ENCODE measurements around the gene FHAD1.

FHAD1 gene

GRCh38 chr1:15362096-15362736, 115.2 kb downstream of the FHAD1 start:
- peak overlapping the region; percentile 18 for H3K4me3 ChIP-seq (ENCODE audit: low read length)
- H4K20me1 ChIP-seq (ENCODE audit: insufficient read depth, low read length), result no peaks in the 10 kb centered on the region
- H2AFZ ChIP-seq (ENCODE audit: low read length), result peak overlapping the region; percentile 77
- no peaks in the 10 kb centered on the region for H3K36me3 ChIP-seq (replicated peaks; ENCODE audit: insufficient read depth, low read length)
- no peaks in the 10 kb centered on the region for H3K27me3 ChIP-seq (replicated peaks; ENCODE audit: insufficient read depth, low read length)
- peaks cover 5% of the 10 kb centered on the region; the same call in 1 of the 2 replicates for H3F3A ChIP-seq (ENCODE audit: insufficient read depth, low read length)
- H3K9ac ChIP-seq (ENCODE audit: low read length), result no peak overlapping the region
- no peaks in the 10 kb centered on the region for H3K79me2 ChIP-seq (ENCODE audit: low read length)
- no peaks in the 10 kb centered on the region for H3K9me2 ChIP-seq (replicated peaks; ENCODE audit: insufficient read depth, low read length)
- peak; percentile 78 for DNase-seq
- peaks cover 13% of the 10 kb centered on the region for H3K4me1 ChIP-seq (ENCODE audit: low read length)
- no peaks in the 10 kb centered on the region for H3K9me3 ChIP-seq (replicated peaks; ENCODE audit: insufficient read depth, low read length)
- TF ChIP-seq CTCF (IDR thresholded peaks at IDR 0.05; ENCODE audit: low read length), result no peak
- no peak for TF ChIP-seq EZH2phosphoT487 (IDR thresholded peaks at IDR 0.05; ENCODE audit: low read length)
- TF ChIP-seq EZH2 (optimal IDR thresholded peaks at IDR 0.05; ENCODE audit: low read depth, low read length), result no peak
- peak overlapping the region; percentile 41 for H3K4me2 ChIP-seq (ENCODE audit: low read depth, low read length)
- H3K27ac ChIP-seq (ENCODE audit: low read length), result peak overlapping the region; percentile 73; the same call in 1 of the 2 replicates

GRCh38 chr1:15362737-15363128, 115.7 kb downstream of the FHAD1 start:
- H3K27me3 ChIP-seq (replicated peaks; ENCODE audit: insufficient read depth, low read length), result no peaks in the 10 kb centered on the region
- H3K9ac ChIP-seq (ENCODE audit: low read length), result no peak overlapping the region
- no peaks in the 10 kb centered on the region for H3K9me2 ChIP-seq (replicated peaks; ENCODE audit: insufficient read depth, low read length)
- no peaks in the 10 kb centered on the region for H3K36me3 ChIP-seq (replicated peaks; ENCODE audit: insufficient read depth, low read length)
- H3K4me1 ChIP-seq (ENCODE audit: low read length), result peaks cover 13% of the 10 kb centered on the region
- DNase-seq, result no peak
- H3K27ac ChIP-seq (ENCODE audit: low read length), result peak overlapping the region; percentile 73; the same call in 1 of the 2 replicates
- H4K20me1 ChIP-seq (ENCODE audit: insufficient read depth, low read length), result no peaks in the 10 kb centered on the region
- no peaks in the 10 kb centered on the region for H3K9me3 ChIP-seq (replicated peaks; ENCODE audit: insufficient read depth, low read length)
- H3K79me2 ChIP-seq (ENCODE audit: low read length), result no peaks in the 10 kb centered on the region
- TF ChIP-seq CTCF (IDR thresholded peaks at IDR 0.05; ENCODE audit: low read length), result no peak
- no peak for TF ChIP-seq EZH2phosphoT487 (IDR thresholded peaks at IDR 0.05; ENCODE audit: low read length)
- TF ChIP-seq EZH2 (optimal IDR thresholded peaks at IDR 0.05; ENCODE audit: low read depth, low read length), result no peak
- H3K4me3 ChIP-seq (ENCODE audit: low read length), result peak overlapping the region; percentile 18
- H3K4me2 ChIP-seq (ENCODE audit: low read depth, low read length), result peak overlapping the region; percentile 41
- peak overlapping the region; percentile 77 for H2AFZ ChIP-seq (ENCODE audit: low read length)
- peaks cover 5% of the 10 kb centered on the region; the same call in 1 of the 2 replicates for H3F3A ChIP-seq (ENCODE audit: insufficient read depth, low read length)

- Histone ChIP-seq H4K20me1 (ENCODE audit: insufficient read depth, low read length) (no peaks in the 10 kb centered on the region), H3K9me3 (replicated peaks; ENCODE audit: insufficient read depth, low read length) (no peaks in the 10 kb centered on the region), H3K79me2 (ENCODE audit: low read length) (no peaks in the 10 kb centered on the region), H3K4me3 (ENCODE audit: low read length) (no peak overlapping the region), H3K27me3 (replicated peaks; ENCODE audit: insufficient read depth, low read length) (no peaks in the 10 kb centered on the region), H3K36me3 (replicated peaks; ENCODE audit: insufficient read depth, low read length) (no peaks in the 10 kb centered on the region), H3K4me2 (ENCODE audit: low read depth, low read length) (no peak overlapping the region), H3K9me2 (replicated peaks; ENCODE audit: insufficient read depth, low read length) (no peaks in the 10 kb centered on the region), H3F3A (ENCODE audit: insufficient read depth, low read length) (peaks cover 5% of the 10 kb centered on the region; the same call in 1 of the 2 replicates), H3K27ac (ENCODE audit: low read length) (no peak overlapping the region), H3K9ac (ENCODE audit: low read length) (no peak overlapping the region), H2AFZ (ENCODE audit: low read length) (no peak overlapping the region), H3K4me1 (ENCODE audit: low read length) (peaks cover 18% of the 10 kb centered on the region)
- no peak for DNase-seq
- TF ChIP-seq EZH2phosphoT487 (IDR thresholded peaks at IDR 0.05; ENCODE audit: low read length), result no peak
These were observed 117.7 kb downstream of the FHAD1 start for GRCh38 chr1:15364740-15365139.

GRCh38 chr1:15368888-15369287, 121.9 kb downstream of the FHAD1 start:
- no peaks in the 10 kb centered on the region for H3F3A ChIP-seq (ENCODE audit: insufficient read depth, low read length)
- no peak for DNase-seq
- H3K9me2 ChIP-seq (replicated peaks; ENCODE audit: insufficient read depth, low read length), result no peaks in the 10 kb centered on the region
- no peaks in the 10 kb centered on the region for H3K79me2 ChIP-seq (ENCODE audit: low read length)
- no peaks in the 10 kb centered on the region for H4K20me1 ChIP-seq (ENCODE audit: insufficient read depth, low read length)
- TF ChIP-seq EZH2phosphoT487 (IDR thresholded peaks at IDR 0.05; ENCODE audit: low read length) (no peak), CTCF (IDR thresholded peaks at IDR 0.05; ENCODE audit: low read length) (no peak), EZH2 (optimal IDR thresholded peaks at IDR 0.05; ENCODE audit: low read depth, low read length) (no peak)
- no peak overlapping the region for H2AFZ ChIP-seq (ENCODE audit: low read length)
- H3K9me3 ChIP-seq (replicated peaks; ENCODE audit: insufficient read depth, low read length), result no peaks in the 10 kb centered on the region
- no peak overlapping the region for H3K4me3 ChIP-seq (ENCODE audit: low read length)
- peaks cover 5% of the 10 kb centered on the region; the same call in 1 of the 2 replicates for H3K4me1 ChIP-seq (ENCODE audit: low read length)
- H3K27ac ChIP-seq (ENCODE audit: low read length), result no peak overlapping the region
- H3K27me3 ChIP-seq (replicated peaks; ENCODE audit: insufficient read depth, low read length), result no peaks in the 10 kb centered on the region
- H3K9ac ChIP-seq (ENCODE audit: low read length), result no peak overlapping the region
- no peaks in the 10 kb centered on the region for H3K36me3 ChIP-seq (replicated peaks; ENCODE audit: insufficient read depth, low read length)
- no peak overlapping the region for H3K4me2 ChIP-seq (ENCODE audit: low read depth, low read length)

All from MM.1S (cell line).